HCT116 (cell line): ENCODE measurements around the gene TMEM178B. TPM values are rescaled to one million over a fixed set of nuclear protein-coding genes. Genes with fewer than 3 reads are reported as not detected.

Experiments
- ATAC-seq: fragments of 200-7000 bp; cut with Tn5 transposase; 2 replicates; pipeline ENCODE4 v1.9.1; 2020; ENCODE audit warnings: mild to moderate bottlenecking, moderate library complexity
- BruUV-seq: library from RNA; stranded (reverse); fragments of 400-500 nt; replicated peaks from 2 replicates; lab custom pipeline; 2021; lab: Mats Ljungman, UMichigan
- CTCF ChIA-PET: fragments of 300-600 bp; sonication (Branson Sonifier 250); formaldehyde crosslinking; loops from one replicate; lab custom pipeline; 2021; ENCODE audit warnings: antibody characterized with exemption; lab: Charles Lee
- POLR2A ChIA-PET: fragments of 300-600, 350-600 bp; sonication (Branson Sonifier 250); formaldehyde crosslinking; loops from one replicate; lab custom pipeline; 2021; ENCODE audit warnings: antibody characterized with exemption; lab: Charles Lee
- RAD21 ChIA-PET, 2 experiments: fragments of 300-600 bp; sonication (Branson Sonifier 250); formaldehyde crosslinking; loops; one replicate each; lab custom pipeline; 2023; ENCODE audit warnings: low total read pairs in 2 of 2; ENCODE audit not compliant: uncharacterized antibody in 2 of 2, unreplicated experiment in 2 of 2, low non-redundant PET in 1 of 2; lab: Charles Lee
- DNase-seq: peaks from one replicate; pipeline ENCODE4 v3.0.0-alpha.2; 2010; ENCODE audit warnings: low read depth, low spot score
- H2AFZ ChIP-seq: fragments of 200-600 bp; shearing (Covaris generic), sonication (generic); 2 replicates; pipeline ENCODE4 v1.6.1; 2017; ENCODE audit warnings: low read depth, mixed run types, mixed read lengths, antibody characterized with exemption, low read length; ENCODE audit not compliant: poor library complexity, severe bottlenecking
- H3K27ac ChIP-seq: 2 replicates; pipeline ENCODE4 v1.5.1; 2012; ENCODE audit warnings: low read depth, low read length
- H3K27me3 ChIP-seq: fragments of 200-600 bp; sonication (generic); 2 replicates; pipeline ENCODE4 v1.6.1; 2016; ENCODE audit warnings: mixed run types, low read length, mixed read lengths; ENCODE audit not compliant: insufficient read depth
- H3K36me3 ChIP-seq, 2 experiments: fragments of 200-500 bp in 1 of 2; fragments of 200-600 bp in 1 of 2; sonication (Bioruptor generic) in 1 of 2; sonication (generic) in 1 of 2; 2 replicates each; pipeline versions ENCODE4 v1.5.1 to v1.6.1; 2014 to 2016; ENCODE audit warnings: low read length in 2 of 2, inconsistent platforms in 1 of 2, mixed read lengths in 1 of 2, mixed run types in 1 of 2; ENCODE audit not compliant: insufficient read depth in 2 of 2, control insufficient read depth in 1 of 2
- H3K4me1 ChIP-seq, 2 experiments: fragments of 200-600 bp in 1 of 2; sonication (generic) in 1 of 2; 2 replicates each; pipeline versions ENCODE4 v1.5.1 to v1.6.1; 2012 to 2017; ENCODE audit warnings: low read length in 2 of 2, inconsistent platforms in 1 of 2, mild to moderate bottlenecking in 1 of 2, mixed read lengths in 1 of 2, mixed run types in 1 of 2, moderate library complexity in 1 of 2; ENCODE audit not compliant: insufficient read depth in 2 of 2, control insufficient read depth in 1 of 2
- H3K4me2 ChIP-seq: fragments of 200-600 bp; sonication (generic); 2 replicates; pipeline ENCODE4 v1.6.1; 2017; ENCODE audit warnings: mixed run types, low read length, mixed read lengths
- H3K4me3 ChIP-seq, 2 experiments: fragments of 200-600 bp in 1 of 2; sonication (generic) in 1 of 2; replicated peaks in 1 of 2; 2 replicates each; pipeline ENCODE4 v1.5.1; 2011 to 2016; ENCODE audit warnings: low read length in 2 of 2, control low read depth in 1 of 2, low read depth in 1 of 2, mild to moderate bottlenecking in 1 of 2, mixed read lengths in 1 of 2, mixed run types in 1 of 2
- H3K79me2 ChIP-seq: fragments of 200-600 bp; sonication (generic); 2 replicates; pipeline ENCODE4 v1.6.1; 2017; ENCODE audit warnings: mild to moderate bottlenecking, mixed run types, low read length, moderate library complexity, mixed read lengths; ENCODE audit not compliant: insufficient read depth
- H3K9ac ChIP-seq: fragments of 200-600 bp; sonication (generic); 2 replicates; pipeline ENCODE4 v1.6.1; 2016; ENCODE audit warnings: low read length, mixed read lengths
- H3K9me2 ChIP-seq: fragments of 200-600 bp; sonication (generic), shearing (Covaris generic); 2 replicates; pipeline ENCODE4 v1.6.1; 2017; ENCODE audit warnings: mixed run types, mild to moderate bottlenecking, moderate library complexity; ENCODE audit not compliant: insufficient read depth
- H3K9me3 ChIP-seq, 2 experiments: fragments of 200-500 bp in 1 of 2; fragments of 200-600 bp in 1 of 2; sonication (Bioruptor generic) in 1 of 2; sonication (generic) in 1 of 2; 2 replicates each; pipeline ENCODE4 v1.6.1; 2014 to 2017; ENCODE audit warnings: low read length in 2 of 2, mixed read lengths in 2 of 2, inconsistent platforms in 1 of 2, low read depth in 1 of 2, mild to moderate bottlenecking in 1 of 2, mixed run types in 1 of 2, moderate library complexity in 1 of 2; ENCODE audit not compliant: control insufficient read depth in 1 of 2, insufficient read depth in 1 of 2
- H4K20me1 ChIP-seq: fragments of 200-600 bp; sonication (generic), shearing (Covaris generic); 2 replicates; pipeline ENCODE4 v1.6.1; 2017; ENCODE audit warnings: mixed run types, mild to moderate bottlenecking, moderate library complexity; ENCODE audit not compliant: insufficient read depth
- ATF3 ChIP-seq: IDR thresholded peaks from 2 replicates; pipeline ENCODE4 v1.6.1; 2012
- CBX3 ChIP-seq: IDR thresholded peaks from 2 replicates; pipeline ENCODE4 v1.6.1; 2012; ENCODE audit warnings: low read depth
- CTCF ChIP-seq, 3 experiments: fragments of 200-600 bp in 1 of 3; sonication (generic) in 1 of 3; IDR thresholded peaks in 2 of 3; conservative IDR thresholded peaks in 1 of 3; 2 replicates each; pipeline ENCODE4 v1.5.1; 2012 to 2017; ENCODE audit warnings: low read depth in 2 of 3, low read length in 2 of 3, antibody characterized with exemption in 1 of 3, borderline replicate concordance in 1 of 3, control low read depth in 1 of 3, mild to moderate bottlenecking in 1 of 3, mixed read lengths in 1 of 3, mixed run types in 1 of 3, moderate library complexity in 1 of 3; ENCODE audit not compliant: insufficient read depth in 1 of 3
- EGR1 ChIP-seq: IDR thresholded peaks from 2 replicates; pipeline ENCODE4 v1.6.1; 2012; ENCODE audit warnings: low read depth
- ELF1 ChIP-seq: IDR thresholded peaks from 2 replicates; pipeline ENCODE4 v1.6.1; 2012; ENCODE audit warnings: low read depth, borderline replicate concordance
- EZH2phosphoT487 ChIP-seq: fragments of 200-600 bp; IDR thresholded peaks from 2 replicates; pipeline ENCODE4 v1.6.1; 2018; ENCODE audit warnings: antibody characterized with exemption, borderline replicate concordance
- JUND ChIP-seq: IDR thresholded peaks from 2 replicates; pipeline ENCODE4 v1.6.1; 2012
- SIN3A ChIP-seq: IDR thresholded peaks from 2 replicates; pipeline ENCODE4 v1.6.1; 2012; ENCODE audit warnings: low read depth
- SP1 ChIP-seq: IDR thresholded peaks from 2 replicates; pipeline ENCODE4 v1.6.1; 2012; ENCODE audit warnings: low read depth
- SRF ChIP-seq: IDR thresholded peaks from 2 replicates; pipeline ENCODE4 v1.6.1; 2012; ENCODE audit warnings: low read depth
- TCF7L2 ChIP-seq: IDR thresholded peaks from 2 replicates; pipeline ENCODE4 v1.7.0; 2011; ENCODE audit warnings: borderline replicate concordance, inconsistent platforms; ENCODE audit not compliant: insufficient read depth, insufficient read length; ENCODE audit errors: extremely low read depth
- YY1 ChIP-seq: IDR thresholded peaks from 2 replicates; pipeline ENCODE4 v1.6.1; 2011; ENCODE audit warnings: low read length, low read depth, moderate library complexity, mild to moderate bottlenecking; ENCODE audit not compliant: insufficient replicate concordance; ENCODE audit errors: extremely low read depth
- ZFX ChIP-seq: fragments of 450-650 bp; IDR thresholded peaks from 2 replicates; pipeline ENCODE4 v1.6.1; 2017
- ZNF274 ChIP-seq: fragments of 200-500 bp; sonication (Bioruptor generic); IDR thresholded peaks from 2 replicates; pipeline ENCODE4 v1.6.1; 2014; ENCODE audit warnings: mild to moderate bottlenecking, low read depth, low read length, inconsistent platforms
- intact Hi-C: fragments of 100-400 bp; cut with micrococcal nuclease; formaldehyde crosslinking; loops from 2 replicates; pipeline ENCODE4 v1.10.0; 2022
- total RNA-seq: library from RNA; stranded (reverse); gene quantifications from one replicate; pipeline ENCODE4 v1.2.1, GENCODE V29; 2021; ENCODE audit not compliant: unreplicated experiment

TMEM178B gene
- total RNA-seq, 1 experiment from 2014 or later, result 0.02 TPM

- peaks cover 21% of the 10 kb centered on the region for H3K27me3 ChIP-seq
- intact Hi-C loops, result no loop called here
- DNase-seq, result no peak
- TF ChIP-seq YY1, result no peak
- TF ChIP-seq SRF, result no peak
- TF ChIP-seq CBX3, result no peak
- no peak for TF ChIP-seq JUND
- no peak for TF ChIP-seq SIN3A
- TF ChIP-seq ZFX, result no peak
- TF ChIP-seq EGR1, result no peak
- TF ChIP-seq ZNF274, result no peak
- TF ChIP-seq CTCF (IDR thresholded peaks at IDR 0.05 in 2 of 3, conservative IDR thresholded peaks at IDR 0.05 in 1 of 3; ENCODE audit: borderline replicate concordance in 1 of 3, insufficient read depth in 1 of 3, low read depth in 2 of 3, low read length in 2 of 3), result no peak
- no peak for TF ChIP-seq ELF1
- no peak for TF ChIP-seq ATF3
- TF ChIP-seq TCF7L2, result no peak
- TF ChIP-seq SP1, result no peak
- no peak for TF ChIP-seq EZH2phosphoT487
- H4K20me1 ChIP-seq, result no peaks in the 10 kb centered on the region
- H3K4me3 ChIP-seq, result no peak overlapping the region
- ChIA-PET RAD21 (no interaction called here), POLR2A (no interaction called here), CTCF (no interaction called here)
- no peak for ATAC-seq
- H3K79me2 ChIP-seq, result no peaks in the 10 kb centered on the region
- H3K4me2 ChIP-seq, result no peak overlapping the region
- no TSS peak for BruUV-seq
- H3K9ac ChIP-seq, result no peak overlapping the region
- H3K27ac ChIP-seq, result no peak overlapping the region
- no peaks in the 10 kb centered on the region for H3K4me1 ChIP-seq
- no peaks in the 10 kb centered on the region for H3K36me3 ChIP-seq
- H3K9me2 ChIP-seq, result no peaks in the 10 kb centered on the region
- H3K9me3 ChIP-seq, result no peaks in the 10 kb centered on the region
- no peak overlapping the region for H2AFZ ChIP-seq
Observed at GRCh38 chr7:141522657-141523342, 448.9 kb downstream of the TMEM178B start.
